Kidney capillary endothelial cell (primary cell): ENCODE measurements around the gene ZNF184.
"Not testable (repeated sequence)": the region's sequence is repeated elsewhere in the genome, so short reads cannot be mapped to it uniquely, and the experiment has no call there.

Experiments
- DNase-seq: peaks from one replicate; pipeline ENCODE4 v3.0.0-alpha.2; 2018; ENCODE audit warnings: low spot score

The ZNF184 gene

DNA sequence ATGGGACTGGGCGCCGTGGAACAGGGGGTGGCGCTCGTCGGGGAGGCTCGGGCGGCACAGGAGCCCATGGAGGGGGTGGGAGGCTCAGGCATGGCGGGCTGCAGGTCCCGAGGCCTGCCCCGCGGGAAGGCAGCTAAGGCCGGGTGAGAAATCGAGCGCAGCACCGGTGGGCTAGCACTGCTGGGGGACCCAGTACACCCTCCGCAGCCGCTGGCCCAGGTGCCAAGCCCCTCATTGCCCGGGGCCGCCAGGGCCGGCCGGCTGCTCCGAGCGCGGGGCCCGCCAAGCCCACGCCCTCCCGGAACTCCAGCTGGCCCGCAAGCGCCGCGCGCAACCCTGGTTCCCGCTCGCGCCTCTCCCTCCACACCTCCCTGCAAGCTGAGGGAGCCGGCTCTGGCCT is 48.1 kb downstream of the ZNF184 start:
- not testable (repeated sequence) for DNase-seq

DNA sequence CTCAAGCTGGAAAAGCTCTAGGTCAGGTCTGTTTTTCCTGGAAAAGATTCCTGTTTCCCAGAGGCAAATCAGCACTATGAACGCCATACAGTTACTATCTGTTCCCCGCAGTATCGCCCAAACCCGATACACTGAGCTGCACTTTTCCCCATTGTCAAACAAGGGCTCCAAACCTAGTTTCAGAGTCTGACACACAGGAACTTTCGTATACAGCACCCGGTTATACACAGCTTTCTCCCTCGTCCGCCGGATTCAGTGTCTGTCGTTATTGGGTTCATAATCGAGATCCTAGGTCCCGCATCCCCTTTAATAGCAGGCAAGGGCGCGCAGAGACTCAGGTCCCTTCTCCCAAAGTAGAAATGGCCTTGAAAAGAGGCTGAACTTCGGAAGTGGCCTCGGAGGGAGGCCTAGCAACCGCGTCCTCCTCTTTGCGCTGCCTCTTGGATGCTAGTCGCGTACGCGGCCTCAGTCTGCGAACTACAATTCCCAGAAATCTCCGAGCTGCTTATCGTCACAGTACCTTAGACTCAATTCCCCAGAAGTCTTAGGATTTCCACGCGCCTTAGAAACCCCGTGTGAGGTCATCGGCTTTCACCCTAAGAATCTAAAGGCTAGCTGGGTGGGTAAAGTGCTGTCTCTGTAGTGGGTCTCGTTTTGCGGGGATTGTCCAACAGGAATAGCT is 50.1 kb downstream of the ZNF184 start:
- DNase-seq = no peak

DNA sequence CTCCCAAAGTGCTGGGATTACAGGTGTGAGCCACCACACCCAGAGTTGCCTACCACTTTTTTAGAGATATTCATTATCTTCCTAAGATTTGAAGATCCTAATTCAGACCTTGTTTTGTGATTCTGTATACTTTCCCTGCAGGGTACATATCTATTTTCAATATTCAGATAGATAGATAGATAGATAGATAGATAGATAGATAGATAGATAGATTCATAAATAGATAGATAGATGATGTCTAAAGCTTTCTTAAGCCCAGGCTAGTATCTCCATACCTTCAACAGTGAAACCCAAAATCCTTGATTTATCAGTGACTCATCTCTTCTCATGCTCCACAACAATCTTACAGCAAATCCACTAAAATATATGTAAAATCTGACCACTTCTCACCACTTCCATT is 53.5 kb downstream of the ZNF184 start:
- DNase-seq = no peak

DNA sequence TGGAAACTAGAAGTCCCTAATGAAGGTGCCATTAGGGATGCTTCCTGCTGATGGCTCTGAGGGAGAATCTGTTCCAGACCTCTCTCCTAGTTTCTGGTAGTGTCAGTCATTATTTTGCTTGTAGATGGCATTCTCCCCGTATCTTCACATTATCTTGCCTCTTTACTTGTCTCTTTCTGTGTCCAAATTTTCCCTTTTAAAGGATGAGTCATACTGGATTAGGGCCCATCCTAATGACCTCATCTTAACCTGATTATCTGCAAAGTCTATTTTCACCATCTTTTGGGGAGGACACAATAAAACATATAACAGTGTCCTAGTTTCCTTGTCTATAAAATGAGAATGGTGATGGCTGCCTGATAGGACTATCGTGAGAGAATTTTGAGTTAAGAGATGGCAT is 57.0 kb downstream of the ZNF184 start:
- DNase-seq = no peak

DNA sequence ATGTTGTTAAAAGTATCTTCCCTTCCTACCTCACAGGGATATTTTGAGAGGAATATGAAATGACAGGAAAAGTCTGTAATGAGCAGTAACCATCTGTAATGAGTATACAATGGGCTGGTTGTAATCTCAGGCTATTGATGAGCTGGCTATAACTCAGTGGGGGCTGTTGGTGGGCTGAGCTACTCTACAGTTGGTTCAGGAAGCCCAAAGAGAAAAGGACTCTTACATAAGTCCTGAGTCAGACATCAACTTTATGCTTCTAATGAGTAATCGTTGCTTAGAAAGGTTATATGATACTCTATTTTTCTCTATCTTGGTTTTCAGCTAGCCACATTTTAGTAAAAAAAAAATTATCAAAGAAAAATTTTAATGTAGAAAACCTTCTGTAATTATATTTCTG is 57.9 kb downstream of the ZNF184 start:
- no peak for DNase-seq

DNA sequence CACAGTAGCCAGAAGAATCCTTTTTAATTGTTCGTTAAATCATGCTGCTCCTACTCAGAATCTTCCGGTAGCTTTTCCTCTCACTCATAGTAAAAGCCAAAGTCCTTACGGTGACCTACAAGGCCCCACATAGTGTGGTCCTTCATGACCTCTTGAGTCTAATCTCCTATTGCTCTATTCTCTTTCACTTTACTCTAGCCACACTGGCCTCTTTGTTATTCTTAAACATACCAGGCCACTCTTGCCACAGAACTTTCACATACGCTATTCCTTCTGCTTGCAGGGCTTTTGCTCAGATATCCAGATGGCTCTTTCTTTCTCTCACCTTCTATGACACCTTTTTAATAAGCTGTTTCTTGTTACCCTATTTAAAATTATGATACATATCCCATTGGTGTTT is 58.6 kb downstream of the ZNF184 start:
- no peak for DNase-seq

- DNase-seq = no peak
Observed at GRCh38 chr6:27407153-27407814, 65.6 kb downstream of the ZNF184 start.

DNA sequence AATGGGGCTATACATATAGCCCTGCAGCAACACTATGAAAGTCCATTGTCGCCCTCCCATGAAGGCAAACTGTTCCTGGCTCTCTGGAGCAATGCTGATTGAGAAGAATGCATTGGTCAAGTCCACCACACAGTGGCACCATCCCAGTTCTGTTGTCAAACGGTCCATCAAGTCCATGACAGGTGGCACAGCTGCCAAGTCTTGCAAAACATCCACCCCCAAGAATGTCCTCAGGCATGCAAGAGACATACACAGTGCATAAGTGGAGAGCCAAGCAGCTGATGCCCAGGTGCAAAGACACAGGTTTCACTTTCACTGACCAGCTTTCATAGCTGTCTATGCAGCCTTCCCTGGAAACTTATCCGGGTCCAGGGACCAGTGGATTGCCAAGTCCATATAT is 66.8 kb downstream of the ZNF184 start:
- DNase-seq = no peak

GRCh38 chr6:27400877-27401642 is 71.8 kb downstream of the ZNF184 start:
- DNase-seq = no peak
